K562 (cell line): ENCODE data around the gene BRPF1. TPM values are rescaled to one million over a fixed set of nuclear protein-coding genes. Genes with fewer than 3 reads are reported as not detected.
A peak's percentile ranks its signal among the peaks of the same experiment; 100 is the strongest.

ENCODE experiments used
- BRF1 ChIP-seq: IDR thresholded peaks from 3 replicates; pipeline ENCODE4 v1.6.1; 2011; ENCODE audit warnings: borderline replicate concordance, mild to moderate bottlenecking; ENCODE audit not compliant: insufficient read length; ENCODE audit errors: extremely low read depth
- DMBX1 ChIP-seq: fragments of 250-450 bp; sonication (Bioruptor Pico); IDR thresholded peaks from 2 replicates; pipeline ENCODE4 v1.8.0; 2022; ENCODE audit warnings: inconsistent platforms, mild to moderate bottlenecking, moderate library complexity, borderline replicate concordance
- DPF2 ChIP-seq: fragments of 450-650 bp; IDR thresholded peaks from 2 replicates; pipeline ENCODE4 v1.6.1; 2016
- E2F1 ChIP-seq: sonication (generic); formaldehyde crosslinking; IDR thresholded peaks from 2 replicates; pipeline ENCODE4 v1.8.1; 2023; ENCODE audit warnings: mild to moderate bottlenecking, missing genetic modification reagents, moderate library complexity
- GABPA ChIP-seq: fragments of 200-800 bp; sonication (Bioruptor generic); conservative IDR thresholded peaks from 2 replicates; pipeline ENCODE4 v1.6.1; 2016; ENCODE audit warnings: low read depth, missing genetic modification characterization, missing compliant biosample characterization
- KDM1A ChIP-seq, 2 experiments: fragments of 450-650 bp; IDR thresholded peaks; 2 replicates each; pipeline ENCODE4 v1.6.1; 2016; ENCODE audit warnings: mild to moderate bottlenecking in 2 of 2
- PBX2 ChIP-seq, 2 experiments: IDR thresholded peaks in 1 of 2; conservative IDR thresholded peaks in 1 of 2; 2 replicates each; pipeline ENCODE4 v1.6.1; 2016; ENCODE audit warnings: low read depth in 2 of 2, mild to moderate bottlenecking in 1 of 2, missing compliant biosample characterization in 1 of 2, missing genetic modification characterization in 1 of 2, moderate library complexity in 1 of 2
- SMAD3 ChIP-seq: fragments of 450-650 bp; formaldehyde crosslinking; conservative IDR thresholded peaks from 2 replicates; pipeline ENCODE4 v1.4.0; 2020; ENCODE audit warnings: mild to moderate bottlenecking
- SPI1 ChIP-seq: IDR thresholded peaks from 2 replicates; pipeline ENCODE4 v1.6.1; 2011; ENCODE audit warnings: low read depth, low read length, control low read depth, borderline replicate concordance
- SRSF1 ChIP-seq: fragments of 200-400 bp; formaldehyde crosslinking; IDR thresholded peaks from 2 replicates; pipeline ENCODE4 v1.6.1; 2017; ENCODE audit warnings: mild to moderate bottlenecking, low read depth, low read length, moderate library complexity
- YY1 ChIP-seq, 3 experiments: IDR thresholded peaks; 2 replicates each; pipeline ENCODE4 v1.6.1; 2011; ENCODE audit warnings: low read length in 2 of 3, mild to moderate bottlenecking in 2 of 3, moderate library complexity in 2 of 3, borderline replicate concordance in 1 of 3, control low read depth in 1 of 3, low read depth in 1 of 3; ENCODE audit not compliant: insufficient read depth in 3 of 3, insufficient replicate concordance in 2 of 3, control insufficient read depth in 1 of 3, insufficient read length in 1 of 3; ENCODE audit errors: extremely low read depth in 1 of 3
- ZNF174 ChIP-seq: fragments of 250-450 bp; sonication (Bioruptor Pico); IDR thresholded peaks from 2 replicates; pipeline ENCODE4 v1.4.0; 2020; ENCODE audit warnings: mild to moderate bottlenecking
- ZNF395 ChIP-seq: fragments of 200-800 bp; sonication (Bioruptor generic); IDR thresholded peaks from 2 replicates; pipeline ENCODE4 v1.6.1; 2017; ENCODE audit warnings: missing genetic modification characterization, missing compliant biosample characterization
- ZNF592 ChIP-seq: fragments of 450-650 bp; IDR thresholded peaks from 2 replicates; pipeline ENCODE4 v1.6.1; 2017; ENCODE audit warnings: antibody characterized with exemption, mild to moderate bottlenecking
- ZNF695 ChIP-seq: fragments of 450-650 bp; formaldehyde crosslinking; IDR thresholded peaks from 2 replicates; pipeline ENCODE4 v1.4.0; 2020; ENCODE audit warnings: mild to moderate bottlenecking, moderate library complexity
- polyA plus RNA-seq, 8 experiments: library from polyadenylated mRNA; depleted of rRNA in 4 of 8; stranded (reverse) in 5 of 8; unstranded in 3 of 8; fragments of >200 nt; fragmentation: Nextera tagmentation in 2 of 8; fragmentation: Illumina TruSeq in 1 of 8; extraction: Ambion mirVana in 2 of 8; extraction: Trizol in 1 of 8; gene quantifications; 2 replicates each; pipeline versions ENCODE4 v1.2.1 to v1.2.3, GENCODE V29; 2011 to 2014; ENCODE audit warnings: inconsistent platforms in 1 of 8, missing spikeins in 1 of 8
- total RNA-seq, 7 experiments: library from RNA; depleted of rRNA in 6 of 7; stranded (reverse); fragments of >200 nt in 6 of 7; fragmentation: Illumina TruSeq in 2 of 7; extraction: Trizol in 2 of 7; gene quantifications; 2 replicates each; pipeline versions ENCODE4 v1.2.1 to v1.2.3, GENCODE V29; 2011 to 2021; ENCODE audit warnings: low replicate concordance in 1 of 7

Gene BRPF1
- total and polyA plus RNA-seq, 9 of the 15 experiments (the other 6 are each of a cell fraction or from before 2014, with no cell fraction given): 1.1 to 40.2 (median 23.5) TPM

GRCh38 chr3:9786209-9786739, 54.7 kb downstream of the BRPF1 start (continued):
- TF ChIP-seq SRSF1 (no peak), PBX2 (CRISPR knock-in tag; IDR thresholded peaks at IDR 0.05; ENCODE audit: low read depth) (no peak), PBX2 (tag; conservative IDR thresholded peaks at IDR 0.05; ENCODE audit: low read depth) (no peak), SPI1 (peak; percentile 96), ZNF695 (CRISPR knock-in tag) (no peak), GABPA (tag) (no peak), SMAD3 (CRISPR knock-in tag) (no peak), E2F1 (CRISPR knock-in tag) (no peak), BRF1 (no peak), KDM1A (IDR thresholded peaks at IDR 0.05) (peak; percentile 52 to 73; a peak in 3 of 4 replicates), DPF2 (peak; percentile 85), ZNF174 (CRISPR knock-in tag) (no peak), ZNF395 (no peak), YY1 (IDR thresholded peaks at IDR 0.05; ENCODE audit: borderline replicate concordance in 1 of 3, control insufficient read depth in 1 of 3, extremely low read depth in 1 of 3, insufficient read depth in 3 of 3, insufficient read length in 1 of 3, insufficient replicate concordance in 2 of 3, low read depth in 1 of 3, low read length in 2 of 3) (no peak), ZNF592 (no peak), DMBX1 (CRISPR knock-in tag) (no peak)
